SK-N-SH (cell line): ENCODE data around the gene ARL8A. TPM values are rescaled to one million over a fixed set of nuclear protein-coding genes. Genes with fewer than 3 reads are reported as not detected.

ENCODE experiments used
- CTCF ChIA-PET: fragments of 300-600, 350-600 bp; formaldehyde crosslinking; extraction: SDS; loops from one replicate; lab custom pipeline; 2021; lab: Yijun Ruan, JAX
- POLR2A ChIA-PET: fragments of 350-600 bp; sonication (Branson Sonifier 250); formaldehyde crosslinking; extraction: SDS; loops from one replicate; lab custom pipeline; 2020; ENCODE audit warnings: antibody characterized with exemption, inconsistent platforms; lab: Yijun Ruan, JAX
- DNase-seq: peaks from one replicate; pipeline ENCODE4 v3.0.0; 2012
- H2AFZ ChIP-seq: fragments of 200-600 bp; sonication (generic); 2 replicates; pipeline ENCODE4 v1.8.1; 2016; ENCODE audit warnings: antibody characterized with exemption, mild to moderate bottlenecking, low read depth
- H3F3A ChIP-seq: fragments of 200-600 bp; sonication (generic); replicated peaks from 2 replicates; pipeline ENCODE3; 2016; ENCODE audit warnings: antibody characterized with exemption, mild to moderate bottlenecking; ENCODE audit not compliant: insufficient read depth
- H3K27ac ChIP-seq, 2 experiments: fragments of 200-500 bp in 1 of 2; fragments of 200-600 bp in 1 of 2; sonication (Bioruptor generic) in 1 of 2; sonication (generic), shearing (Covaris generic) in 1 of 2; 2 replicates each; pipeline versions ENCODE4 v1.5.1 to v1.6.1; 2014 to 2016; ENCODE audit warnings: low read depth in 2 of 2, inconsistent platforms in 1 of 2, low read length in 1 of 2, mild to moderate bottlenecking in 1 of 2, mixed read lengths in 1 of 2
- H3K27me3 ChIP-seq: fragments of 200-600 bp; sonication (generic), shearing (Covaris generic); 2 replicates; pipeline ENCODE4 v1.6.1; 2016; ENCODE audit warnings: mixed run types; ENCODE audit not compliant: insufficient read depth
- H3K36me3 ChIP-seq, 2 experiments: fragments of 200-500 bp in 1 of 2; fragments of 200-600 bp in 1 of 2; sonication (Bioruptor generic) in 1 of 2; sonication (generic) in 1 of 2; replicated peaks in 1 of 2; 2 replicates each; pipeline versions ENCODE3 to v1.5.1; 2014 to 2016; ENCODE audit warnings: low read length in 1 of 2, mild to moderate bottlenecking in 1 of 2; ENCODE audit not compliant: insufficient read depth in 2 of 2, control insufficient read depth in 1 of 2
- H3K4me1 ChIP-seq, 2 experiments: fragments of 200-500 bp in 1 of 2; fragments of 200-600 bp in 1 of 2; sonication (Bioruptor generic) in 1 of 2; sonication (generic), shearing (Covaris generic) in 1 of 2; 2 replicates each; pipeline versions ENCODE4 v1.5.1 to v1.6.1; 2014 to 2016; ENCODE audit warnings: low read depth in 1 of 2, low read length in 1 of 2, mixed run types in 1 of 2; ENCODE audit not compliant: insufficient read depth in 2 of 2, control insufficient read depth in 1 of 2
- H3K4me2 ChIP-seq: fragments of 200-600 bp; sonication (generic), shearing (Covaris generic); 2 replicates; pipeline ENCODE4 v1.6.1; 2017; ENCODE audit warnings: mixed run types
- H3K4me3 ChIP-seq, 2 experiments: fragments of 200-500 bp in 1 of 2; fragments of 200-600 bp in 1 of 2; sonication (Bioruptor generic) in 1 of 2; sonication (generic), shearing (Covaris generic) in 1 of 2; 2 replicates each; pipeline versions ENCODE4 v1.5.1 to v1.8.1; 2014 to 2016; ENCODE audit warnings: low read depth in 2 of 2, inconsistent platforms in 1 of 2, low read length in 1 of 2, mild to moderate bottlenecking in 1 of 2, mixed read lengths in 1 of 2, moderate library complexity in 1 of 2
- H3K79me2 ChIP-seq: fragments of 200-600 bp; sonication (generic); 2 replicates; pipeline ENCODE4 v1.8.1; 2017; ENCODE audit warnings: mild to moderate bottlenecking; ENCODE audit not compliant: insufficient read depth
- H3K9ac ChIP-seq: fragments of 200-600 bp; sonication (generic); 2 replicates; pipeline ENCODE4 v1.6.1; 2017; ENCODE audit warnings: mixed run types
- H3K9me2 ChIP-seq: fragments of 200-600 bp; sonication (generic); 2 replicates; pipeline ENCODE4 v1.6.1; 2017; ENCODE audit warnings: mixed run types
- H3K9me3 ChIP-seq: fragments of 200-600 bp; sonication (generic); 2 replicates; pipeline ENCODE4 v1.6.1; 2017; ENCODE audit warnings: mixed run types, mild to moderate bottlenecking, moderate library complexity
- H4K20me1 ChIP-seq: fragments of 200-600 bp; sonication (generic); 2 replicates; pipeline ENCODE4 v1.6.1; 2017; ENCODE audit warnings: mild to moderate bottlenecking, mixed run types; ENCODE audit not compliant: insufficient read depth
- CHD2 ChIP-seq: fragments of 150-350 bp; IDR thresholded peaks from 2 replicates; pipeline ENCODE4 v1.6.1; 2018; ENCODE audit warnings: low read length; ENCODE audit not compliant: partially characterized antibody
- CTCF ChIP-seq: fragments of 200-600 bp; sonication (generic); IDR thresholded peaks from 2 replicates; pipeline ENCODE4 v1.6.1; 2017; ENCODE audit warnings: antibody characterized with exemption, mild to moderate bottlenecking, moderate library complexity
- ELF1 ChIP-seq: IDR thresholded peaks from 2 replicates; pipeline ENCODE4 v1.4.0; 2012
- EP300 ChIP-seq, 2 experiments: IDR thresholded peaks; 2 replicates each; pipeline versions ENCODE4 v1.4.0 to v1.6.1; 2012; ENCODE audit warnings: borderline replicate concordance in 1 of 2, low read depth in 1 of 2, low read length in 1 of 2
- EZH2phosphoT487 ChIP-seq: fragments of 200-600 bp; sonication (generic); IDR thresholded peaks from 2 replicates; pipeline ENCODE4 v1.6.1; 2017; ENCODE audit warnings: low read depth, mixed run types, mild to moderate bottlenecking, antibody characterized with exemption, moderate library complexity, borderline replicate concordance
- IRF3 ChIP-seq: fragments of 150-350 bp; IDR thresholded peaks from 2 replicates; pipeline ENCODE4 v1.6.1; 2016; ENCODE audit warnings: mild to moderate bottlenecking, low read depth, low read length
- MXI1 ChIP-seq: IDR thresholded peaks from 2 replicates; pipeline ENCODE4 v1.6.1; 2012; ENCODE audit warnings: mild to moderate bottlenecking, low read depth, low read length, improper control_type of control experiment
- NFIC ChIP-seq: IDR thresholded peaks from 2 replicates; pipeline ENCODE4 v1.4.0; 2012; ENCODE audit warnings: borderline replicate concordance
- PBX3 ChIP-seq: IDR thresholded peaks from 2 replicates; pipeline ENCODE4; 2012
- REST ChIP-seq: IDR thresholded peaks from 2 replicates; pipeline ENCODE4 v1.6.1; 2012; ENCODE audit warnings: mild to moderate bottlenecking, low read depth, low read length, moderate library complexity
- RXRA ChIP-seq: IDR thresholded peaks from 2 replicates; pipeline ENCODE4 v1.4.0; 2012; ENCODE audit warnings: low read depth, mild to moderate bottlenecking, borderline replicate concordance
- SMC3 ChIP-seq: IDR thresholded peaks from 2 replicates; pipeline ENCODE4 v1.6.1; 2012; ENCODE audit warnings: low read depth, low read length, improper control_type of control experiment
- TCF12 ChIP-seq: IDR thresholded peaks from 2 replicates; pipeline ENCODE4 v1.4.0; 2012
- WGBS: methylation state at CpG from one replicate; pipeline ENCODE4 v1.1.6; 2017; ENCODE audit warnings: low lambda C conversion rate; 5-methylcytosine and 5-hydroxymethylcytosine counted together
- polyA plus RNA-seq, 3 experiments: library from polyadenylated mRNA; depleted of rRNA; stranded (reverse); fragments of >200 nt; gene quantifications; 2 replicates each; pipeline ENCODE4 v1.2.3, GENCODE V29; 2012

The ARL8A gene
- polyA plus RNA-seq, 1 of the 3 experiments (the other 2 are of a cell fraction): 66.9 TPM

- Histone ChIP-seq H3K27me3 (no peaks in the 10 kb centered on the region; the same call in 1 of the 2 replicates), H3K4me2 (no peak overlapping the region), H3K9ac (no peak overlapping the region), H3K27ac (no peak overlapping the region), H3K9me2 (no peaks in the 10 kb centered on the region), H2AFZ (no peak overlapping the region), H3K36me3 (no peaks in the 10 kb centered on the region), H3K9me3 (no peaks in the 10 kb centered on the region), H3K4me3 (no peak overlapping the region), H3K4me1 (peaks cover 0 to 18% of the 10 kb centered on the region in 2 experiments; a peak in 1 of 4 replicates), H3K79me2 (no peaks in the 10 kb centered on the region), H3F3A (no peaks in the 10 kb centered on the region), H4K20me1 (no peaks in the 10 kb centered on the region)
- TF ChIP-seq RXRA (no peak), EZH2phosphoT487 (no peak), IRF3 (no peak), ELF1 (no peak), PBX3 (no peak), EP300 (IDR thresholded peaks at IDR 0.05; ENCODE audit: borderline replicate concordance in 1 of 2, low read depth in 1 of 2, low read length in 1 of 2) (no peak), NFIC (no peak), TCF12 (no peak), REST (no peak), SMC3 (no peak), CHD2 (no peak), CTCF (no peak), MXI1 (no peak)
- ChIA-PET CTCF (interaction anchor here (0.8 to 3.5 kb wide), 6 partner anchors 11 to 38 kb away, joined by 4 to 22 read pairs (median 8); partner anchors contain the start of gene LGR6), POLR2A (interaction anchor here (0.8 kb wide), 1 partner anchor 19 kb away, joined by 3 read pairs; no protein-coding TSS in a partner anchor)
- DNase-seq: no peak
- 89% methylated on average over 7 of the region's 7 CpGs for WGBS
Observed at GRCh38 chr1:202173993-202174392, 29.5 kb upstream of the ARL8A start.
